Measurements from ENCODE around the gene ABCB11. TPM values are rescaled to one million over a fixed set of nuclear protein-coding genes. Genes with fewer than 3 reads are reported as not detected.

ABCB11 gene
- total RNA-seq, 1 donor from 2014 or later = 0.05 TPM

- no peak overlapping the region for H3K27ac ChIP-seq (replicated peaks)
- TF ChIP-seq CTCF (IDR thresholded peaks at IDR 0.05; ENCODE audit: borderline replicate concordance) = peak; percentile 73
Observed at GRCh38 chr2:168920504-168921157, 110.5 kb downstream of the ABCB11 start.

GRCh38 chr2:168916331-168916675 lies 114.8 kb downstream of the ABCB11 start:
- Histone ChIP-seq H3K4me1 (peaks cover 7% of the 10 kb centered on the region), H3K27ac (replicated peaks) (no peak overlapping the region), H3K9me3 (replicated peaks) (peaks cover 6% of the 10 kb centered on the region), H3K4me3 (no peak overlapping the region), H3K36me3 (no peaks in the 10 kb centered on the region), H3K27me3 (ENCODE audit: low read depth) (peaks cover 37% of the 10 kb centered on the region)
- no peak for DNase-seq
- no peak for TF ChIP-seq CTCF (IDR thresholded peaks at IDR 0.05; ENCODE audit: borderline replicate concordance)
- intact Hi-C loops (cut with micrococcal nuclease) = no loop called here

More at GRCh38 chr2:168920504-168921157, 110.5 kb downstream of the ABCB11 start:
- no peaks in the 10 kb centered on the region for H3K36me3 ChIP-seq
- H3K9me3 ChIP-seq (replicated peaks) = peaks cover 3% of the 10 kb centered on the region
- H3K27me3 ChIP-seq (ENCODE audit: low read depth) = peaks cover 9% of the 10 kb centered on the region
- intact Hi-C loops (cut with micrococcal nuclease) = loop anchor here (5.0 kb wide), 1 partner anchor 573 kb away; no protein-coding TSS in a partner anchor
- no peak overlapping the region for H3K4me3 ChIP-seq
- H3K4me1 ChIP-seq = no peaks in the 10 kb centered on the region
- DNase-seq = no peak

DNA sequence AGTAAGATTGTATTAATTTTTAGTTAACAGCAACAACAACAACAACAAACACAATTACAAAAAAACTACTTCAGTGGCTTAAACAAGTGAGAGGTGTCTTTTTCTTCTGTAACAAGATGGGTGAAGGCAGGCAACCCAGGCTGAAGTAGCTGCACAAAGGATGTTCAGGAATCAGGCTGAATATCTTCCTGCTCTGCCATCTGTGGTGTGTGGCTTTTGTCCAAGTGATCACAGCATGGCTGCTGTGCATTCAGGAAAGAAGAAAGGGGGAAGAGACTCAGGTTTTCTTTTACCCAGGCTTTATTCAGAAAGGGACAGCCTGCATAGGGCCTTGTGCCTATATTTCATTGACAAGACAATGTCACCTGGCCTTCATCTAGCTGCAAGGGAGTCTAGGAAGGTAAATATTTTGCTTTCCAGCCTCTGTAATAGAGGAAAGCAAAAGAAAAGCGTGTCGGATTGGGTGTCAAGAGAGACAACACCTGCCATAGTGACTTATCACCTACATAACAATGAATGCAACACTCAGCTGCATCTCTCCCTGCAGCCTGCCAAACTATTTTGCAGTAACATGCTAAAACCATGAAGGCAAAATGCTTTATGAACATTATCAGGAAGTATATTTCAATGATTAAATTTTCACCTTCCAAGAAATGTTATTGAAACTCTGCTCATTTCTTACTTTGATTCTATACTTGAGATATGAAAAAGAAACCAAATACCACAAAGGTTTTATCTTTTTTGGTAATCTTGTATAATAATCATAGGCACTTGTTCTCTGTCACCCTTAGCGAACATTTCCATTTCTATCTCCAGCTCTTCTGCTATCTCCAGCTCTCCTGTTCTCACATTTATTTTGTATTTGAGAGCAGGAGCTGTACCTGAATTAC lies 115.4 kb downstream of the ABCB11 start:
- DNase-seq = no peak
- Histone ChIP-seq H3K27me3 (ENCODE audit: low read depth) (peaks cover 37% of the 10 kb centered on the region), H3K36me3 (no peaks in the 10 kb centered on the region), H3K27ac (replicated peaks) (no peak overlapping the region), H3K4me3 (no peak overlapping the region), H3K4me1 (peaks cover 7% of the 10 kb centered on the region), H3K9me3 (replicated peaks) (peaks cover 6% of the 10 kb centered on the region)
- TF ChIP-seq CTCF (IDR thresholded peaks at IDR 0.05; ENCODE audit: borderline replicate concordance) = no peak
- intact Hi-C loops (cut with micrococcal nuclease) = no loop called here

- Histone ChIP-seq H3K9me3 (replicated peaks) (peaks cover 6% of the 10 kb centered on the region), H3K4me3 (no peak overlapping the region), H3K4me1 (peaks cover 7% of the 10 kb centered on the region), H3K27me3 (ENCODE audit: low read depth) (peaks cover 33% of the 10 kb centered on the region), H3K36me3 (no peaks in the 10 kb centered on the region), H3K27ac (replicated peaks) (no peak overlapping the region)
- intact Hi-C loops (cut with micrococcal nuclease) = loop anchor here (5.0 kb wide), 1 partner anchor 141 kb away; no protein-coding TSS in a partner anchor
- no peak for TF ChIP-seq CTCF (IDR thresholded peaks at IDR 0.05; ENCODE audit: borderline replicate concordance)
- DNase-seq = no peak
Observed at GRCh38 chr2:168913495-168913894, 117.6 kb downstream of the ABCB11 start.

DNA sequence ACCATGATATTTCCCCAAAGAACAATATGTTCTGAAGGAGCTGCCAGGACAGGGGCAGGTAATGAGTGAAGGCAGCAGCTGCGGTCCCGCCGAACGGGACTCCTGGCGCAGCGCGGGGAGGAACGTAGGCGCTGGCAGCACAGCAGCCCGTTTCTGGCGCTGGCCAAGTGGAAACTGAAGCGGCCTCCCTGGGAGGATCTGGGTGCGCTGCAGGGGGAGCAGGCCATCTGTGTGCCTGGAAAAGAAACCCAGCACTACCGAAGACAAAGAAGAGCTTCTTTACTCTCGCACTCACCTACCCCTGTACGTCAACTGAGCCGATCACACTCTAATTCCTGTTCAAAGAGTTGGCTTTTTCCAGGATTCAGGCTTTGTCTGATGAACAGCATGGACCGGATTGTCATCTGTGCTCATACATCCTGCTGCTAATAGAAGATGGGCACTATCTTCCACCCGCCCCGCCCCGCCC lies 118.2 kb downstream of the ABCB11 start:
- H3K27ac ChIP-seq (replicated peaks) = no peak overlapping the region
- peak overlapping the region; percentile 43 for H3K4me3 ChIP-seq
- peak; percentile 22 for DNase-seq
- intact Hi-C loops (cut with micrococcal nuclease) = loop anchor here (5.0 kb wide), 1 partner anchor 141 kb away; no protein-coding TSS in a partner anchor
- peaks cover 33% of the 10 kb centered on the region for H3K27me3 ChIP-seq (ENCODE audit: low read depth)
- TF ChIP-seq CTCF (IDR thresholded peaks at IDR 0.05; ENCODE audit: borderline replicate concordance) = no peak
- H3K9me3 ChIP-seq (replicated peaks) = peaks cover 6% of the 10 kb centered on the region
- H3K4me1 ChIP-seq = peaks cover 7% of the 10 kb centered on the region
- H3K36me3 ChIP-seq = no peaks in the 10 kb centered on the region
